NCI-H2227 (cell line): ENCODE measurements around the gene TRIM27.
"Not testable (repeated sequence)": the region's sequence is repeated elsewhere in the genome, so short reads cannot be mapped to it uniquely, and the experiment has no call there.

Experiments used
- DNase-seq: peaks from one replicate; lab custom pipeline; 2025; ENCODE audit not compliant: unreplicated experiment; lab: John Stamatoyannopoulos, UW

Gene TRIM27

DNA sequence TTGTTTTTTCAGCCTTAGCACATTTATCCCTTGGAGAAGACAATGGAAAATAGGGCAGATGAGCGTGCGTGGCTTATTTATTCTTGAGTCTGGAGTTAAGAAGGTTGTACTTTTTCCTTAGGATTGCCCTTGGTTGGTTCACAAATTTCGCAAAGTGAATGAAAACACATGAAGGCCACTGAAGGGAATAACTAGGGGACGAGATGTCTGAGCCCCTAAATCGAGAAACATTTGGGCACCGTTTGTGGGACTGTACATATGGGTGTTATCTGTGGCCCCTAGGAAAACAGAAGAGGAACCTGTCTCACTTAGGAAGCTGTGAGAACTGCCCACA lies 19.4 kb upstream of the TRIM27 start:
- DNase-seq: no peak

DNA sequence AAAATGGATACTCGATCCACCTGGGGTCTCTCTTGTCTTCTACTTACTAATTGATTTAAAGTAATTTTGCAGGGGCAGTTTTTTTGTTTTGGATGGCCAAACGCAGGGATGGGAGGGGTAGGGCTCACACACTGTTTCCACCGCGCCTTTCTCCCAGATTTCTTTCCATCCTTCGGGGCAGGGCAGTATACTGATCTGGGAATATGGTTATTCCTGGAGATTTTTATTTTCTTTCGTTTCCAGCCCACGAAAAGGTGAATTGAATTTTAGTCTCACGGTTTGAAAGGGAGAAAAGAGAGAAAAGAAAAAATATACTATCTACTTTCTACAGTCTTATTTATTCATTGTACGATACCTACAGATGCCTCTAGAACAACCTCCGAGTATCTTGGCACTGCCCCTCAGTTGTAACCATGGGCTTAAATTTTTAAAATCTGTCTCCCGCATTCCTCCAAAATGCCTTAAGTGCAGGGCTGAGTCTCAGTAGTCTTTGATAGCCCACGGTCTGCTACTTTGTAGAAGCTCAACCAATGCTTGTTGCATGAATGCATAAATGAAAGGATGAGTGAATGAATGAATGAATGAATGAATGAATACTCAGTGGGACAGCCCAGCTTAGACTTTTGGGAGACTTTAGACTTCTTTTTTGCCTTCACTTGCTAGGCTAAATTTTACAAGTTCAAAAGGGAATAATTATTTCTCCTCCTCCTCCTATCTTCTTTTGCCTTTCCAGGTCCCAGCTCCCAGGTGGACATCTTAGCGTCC lies 18.1 kb upstream of the TRIM27 start:
- DNase-seq: no peak

DNA sequence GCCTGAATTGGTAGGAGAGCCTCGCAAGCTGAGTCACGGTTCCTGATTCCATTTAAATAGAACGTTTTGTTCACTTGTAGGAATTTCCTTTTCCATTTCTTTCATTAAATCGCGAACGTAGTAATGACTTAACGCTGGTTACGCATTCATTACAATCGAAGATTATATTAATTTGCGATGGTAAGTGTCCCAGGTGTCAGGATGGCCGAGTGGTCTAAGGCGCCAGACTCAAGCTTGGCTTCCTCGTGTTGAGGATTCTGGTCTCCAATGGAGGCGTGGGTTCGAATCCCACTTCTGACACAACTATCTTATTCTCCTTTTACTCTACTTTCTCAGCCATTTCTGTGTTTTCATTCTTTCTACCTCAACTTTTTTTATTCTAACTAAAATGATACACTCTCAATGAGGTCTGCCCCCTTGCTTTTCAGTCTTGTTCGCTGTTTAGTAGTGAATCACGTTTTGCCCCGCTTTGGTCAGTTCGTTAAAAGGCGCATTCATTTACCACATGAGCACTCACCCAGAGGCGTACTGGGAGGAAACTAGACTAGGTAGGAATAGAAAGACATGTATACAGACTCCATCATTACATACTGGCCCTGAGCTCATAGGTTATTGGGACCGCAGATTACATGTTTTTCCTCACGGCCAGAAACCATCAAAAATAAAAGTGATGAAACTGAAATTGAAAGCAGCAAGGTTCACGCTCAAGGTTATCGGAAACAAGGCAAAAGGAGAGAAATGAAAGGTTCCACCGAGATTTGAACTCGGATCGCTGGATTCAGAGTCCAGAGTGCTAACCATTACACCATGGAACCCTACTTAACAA lies 17.3 kb upstream of the TRIM27 start:
- DNase-seq: peak; percentile 90

DNA sequence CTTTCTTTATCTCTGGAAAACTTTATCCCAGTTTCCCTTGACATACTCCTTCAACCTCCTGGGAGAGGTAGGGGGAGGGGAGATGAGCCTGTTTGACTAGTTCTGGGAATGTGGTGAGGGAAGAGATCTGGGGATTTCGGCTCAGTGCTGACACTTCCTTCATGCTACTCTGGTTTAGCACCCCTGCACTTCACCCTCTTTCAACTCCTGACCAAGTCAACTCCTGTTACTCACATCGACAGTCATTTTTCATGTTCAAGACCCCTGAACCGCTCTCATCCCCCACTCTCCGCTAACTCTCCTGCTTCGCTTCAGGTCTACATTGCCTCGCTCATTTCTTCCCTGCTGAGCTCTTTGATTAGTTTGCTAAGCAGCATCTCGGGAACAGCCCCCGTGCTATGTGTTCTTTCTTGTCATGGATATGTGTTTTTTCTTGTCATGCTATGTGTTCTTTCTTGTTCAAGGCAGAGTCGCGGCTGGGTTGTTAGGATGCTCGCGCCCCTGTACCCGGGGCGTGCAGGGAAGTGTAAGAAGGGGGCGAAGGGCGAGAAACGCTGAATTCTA lies 16.6 kb upstream of the TRIM27 start:
- no peak for DNase-seq

DNA sequence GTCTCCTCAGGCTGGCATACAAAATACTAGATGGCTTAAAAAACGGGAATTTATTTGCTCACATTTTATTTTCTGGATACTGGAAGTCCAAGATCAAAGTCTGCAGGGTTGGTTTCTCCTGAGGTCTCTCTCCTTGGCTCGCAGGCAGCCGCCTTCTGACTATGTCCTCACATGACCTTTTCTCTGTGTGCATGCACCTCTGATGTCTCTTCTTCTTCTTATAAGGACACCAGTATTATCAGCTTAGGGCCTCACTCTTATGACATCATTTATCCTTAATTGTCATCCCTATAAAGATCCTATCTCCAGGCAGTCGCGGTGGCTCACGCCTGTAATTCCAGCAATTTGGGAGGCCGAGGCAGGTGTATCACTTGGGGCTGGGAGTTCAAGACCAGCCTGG lies 9.3 kb upstream of the TRIM27 start:
- DNase-seq: no peak

DNA sequence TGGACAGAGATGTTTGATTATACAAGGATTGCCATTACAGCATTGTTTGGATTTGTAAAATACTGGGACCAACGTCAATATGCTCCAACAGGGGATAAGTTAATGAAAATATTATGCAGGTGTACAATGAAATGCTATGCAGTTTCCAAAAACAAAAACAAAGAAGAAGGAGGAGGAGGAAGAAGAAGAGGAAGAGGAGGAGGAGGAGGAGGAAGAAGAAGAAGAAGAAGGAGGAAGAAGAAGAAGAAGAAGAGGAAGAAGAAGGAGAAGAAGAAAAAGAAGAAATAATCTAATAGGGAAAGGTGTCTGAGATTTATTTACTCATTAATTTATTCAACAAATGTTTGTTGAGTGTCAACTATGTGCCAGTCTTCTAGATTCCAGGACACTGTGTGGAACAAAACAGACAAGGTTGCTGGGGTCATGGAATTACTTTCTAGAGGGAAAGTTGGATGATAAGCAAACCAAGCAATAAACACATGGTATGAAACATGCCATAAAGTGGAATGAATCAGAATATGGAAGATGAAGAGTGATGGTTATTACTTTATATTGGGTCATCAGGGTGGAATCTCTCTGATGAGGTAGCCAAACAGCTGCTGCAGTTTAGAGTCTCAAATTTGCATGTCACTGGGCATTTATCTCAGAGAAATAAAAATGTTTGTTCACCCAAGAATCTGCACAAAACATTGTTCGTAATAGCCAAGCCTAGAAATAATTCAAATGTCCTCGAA lies 6.3 kb upstream of the TRIM27 start:
- DNase-seq: no peak

DNA sequence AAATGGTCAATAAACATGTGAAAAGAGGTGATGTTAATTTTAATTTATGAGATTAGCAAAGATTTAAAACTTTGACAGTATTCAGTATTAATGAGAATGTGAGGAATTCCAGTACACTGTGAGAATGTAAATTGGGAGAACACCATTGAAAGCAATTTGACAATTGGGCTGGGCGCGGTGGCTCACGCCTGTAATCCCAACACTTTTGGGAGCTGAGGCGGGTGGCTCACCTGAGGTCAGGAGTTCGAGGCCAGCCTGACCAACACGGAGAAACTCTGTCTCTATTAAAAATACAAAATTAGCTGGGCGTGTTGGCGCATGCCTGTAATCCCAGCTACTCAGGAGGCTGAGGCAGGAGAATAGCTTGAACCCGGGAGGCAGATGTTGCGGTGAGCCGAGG lies 5.6 kb upstream of the TRIM27 start:
- not testable (repeated sequence) for DNase-seq

DNA sequence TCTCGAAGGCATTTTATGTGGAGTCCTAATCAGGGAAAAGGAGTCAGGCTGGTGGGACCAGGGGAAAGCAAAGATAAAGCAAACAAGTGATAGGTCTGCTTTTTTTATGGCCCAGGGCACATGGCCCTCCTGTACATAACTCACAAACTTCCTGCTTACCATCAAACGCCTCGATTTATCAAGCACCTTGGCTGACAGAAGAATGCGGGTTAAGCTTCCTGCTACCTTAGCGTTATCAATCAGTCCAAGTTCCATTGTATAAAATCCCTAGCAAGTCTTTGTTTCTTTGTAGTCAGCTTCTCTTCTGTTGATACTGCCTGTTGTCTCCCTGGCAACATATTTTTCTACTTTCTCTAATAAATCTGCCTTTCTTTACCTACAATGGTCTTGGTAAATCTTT lies 4.1 kb upstream of the TRIM27 start:
- no peak for DNase-seq

DNA sequence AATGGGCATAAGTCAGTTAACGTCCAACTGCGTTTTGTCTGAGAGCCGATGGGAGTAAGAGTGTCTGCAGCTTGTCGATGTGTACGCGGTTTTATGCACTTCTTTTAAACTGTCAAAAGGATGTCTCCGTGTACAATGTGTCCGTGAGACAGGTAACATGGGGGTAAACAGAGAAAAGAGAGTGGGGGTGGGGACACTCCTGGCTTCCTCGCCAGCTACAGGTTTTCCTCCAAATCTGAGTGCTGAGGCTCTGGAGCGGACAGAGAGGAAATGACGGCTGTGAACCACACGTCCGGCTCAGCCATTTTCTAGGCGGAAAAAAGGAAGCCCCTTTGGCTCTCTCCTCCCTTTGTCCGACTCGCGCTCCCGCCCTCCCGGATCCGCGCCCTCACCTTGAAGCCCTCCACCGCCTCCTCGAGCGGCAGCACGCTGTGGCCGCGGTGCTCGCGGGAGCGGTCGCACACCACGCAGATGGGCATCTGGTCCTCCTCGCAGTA lies 916 bp downstream of the TRIM27 start:
- DNase-seq: peak; percentile 51

DNA sequence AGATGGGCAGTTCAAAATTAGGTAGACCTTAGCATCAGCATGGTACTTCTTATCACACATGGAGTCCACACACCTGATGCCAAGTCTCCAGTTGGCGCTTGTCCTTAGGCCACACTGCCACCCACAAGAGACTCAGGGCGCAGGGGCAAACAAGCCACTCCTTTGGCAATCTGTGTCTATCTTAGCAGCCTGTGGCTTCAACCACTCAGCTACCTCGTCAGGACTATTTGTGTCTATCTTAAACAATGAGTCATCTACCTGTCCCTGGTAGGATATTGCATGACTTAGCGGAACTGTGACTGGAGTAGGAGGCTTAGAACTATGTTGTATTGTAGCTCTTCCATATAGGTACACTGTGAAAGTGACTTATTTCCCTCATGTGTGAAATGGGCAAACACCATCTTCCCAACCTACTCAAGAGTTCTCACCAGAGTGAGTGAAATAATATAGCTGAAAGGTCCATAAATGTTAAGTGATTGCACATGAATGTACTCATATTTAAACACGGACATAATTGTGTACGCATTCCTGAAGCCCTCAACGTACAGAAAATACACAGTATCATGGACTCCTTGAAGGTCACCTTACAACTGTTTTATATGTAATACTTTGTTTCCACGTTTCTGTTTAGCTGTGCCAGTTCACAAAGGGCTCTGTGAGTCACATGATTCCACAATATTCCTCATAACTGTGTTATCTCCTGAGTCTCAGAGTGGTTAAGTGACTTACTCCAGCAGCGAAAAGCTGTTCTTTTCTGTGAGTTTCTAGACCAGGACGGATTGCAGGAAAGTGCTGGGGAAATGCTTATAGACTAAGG lies 1.6 kb downstream of the TRIM27 start:
- no peak for DNase-seq

DNA sequence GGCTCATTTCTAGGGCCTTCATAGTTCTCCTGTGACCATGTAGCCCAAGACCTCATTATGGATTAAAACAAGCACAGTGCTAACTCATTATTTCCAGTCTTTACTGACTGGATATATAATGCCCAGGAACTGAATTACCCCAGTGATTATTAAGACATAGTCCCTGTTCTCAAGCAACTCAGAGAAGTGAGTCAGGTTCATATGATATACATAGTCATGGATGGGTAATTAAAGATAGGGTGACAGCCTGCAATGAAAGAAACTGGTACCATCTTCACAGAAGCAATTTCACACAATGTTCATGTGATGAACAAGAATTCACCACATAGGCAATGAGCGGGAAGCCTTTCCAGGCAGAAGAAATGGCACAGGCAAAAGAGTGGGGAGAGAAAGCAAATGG lies 3.5 kb downstream of the TRIM27 start:
- DNase-seq: no peak

DNA sequence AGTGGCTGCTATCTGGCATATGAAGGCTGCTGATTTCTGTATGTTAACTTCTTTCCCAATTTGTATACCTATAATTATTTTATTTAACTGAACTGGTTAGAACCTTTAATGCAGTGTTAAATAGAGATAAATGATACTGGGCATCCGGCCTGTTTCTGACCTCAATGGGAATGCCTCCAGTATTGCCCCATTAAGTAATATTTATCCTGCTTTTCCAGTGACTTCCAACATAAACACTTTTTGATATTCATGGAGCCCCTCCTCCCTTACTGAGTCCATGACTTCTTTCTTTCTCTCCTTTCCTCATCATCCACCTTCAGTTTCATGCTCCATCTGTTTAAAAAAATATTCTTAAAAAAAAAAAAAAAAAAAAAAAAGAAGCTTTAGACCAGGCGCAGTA lies 8.8 kb downstream of the TRIM27 start:
- DNase-seq: no peak

DNA sequence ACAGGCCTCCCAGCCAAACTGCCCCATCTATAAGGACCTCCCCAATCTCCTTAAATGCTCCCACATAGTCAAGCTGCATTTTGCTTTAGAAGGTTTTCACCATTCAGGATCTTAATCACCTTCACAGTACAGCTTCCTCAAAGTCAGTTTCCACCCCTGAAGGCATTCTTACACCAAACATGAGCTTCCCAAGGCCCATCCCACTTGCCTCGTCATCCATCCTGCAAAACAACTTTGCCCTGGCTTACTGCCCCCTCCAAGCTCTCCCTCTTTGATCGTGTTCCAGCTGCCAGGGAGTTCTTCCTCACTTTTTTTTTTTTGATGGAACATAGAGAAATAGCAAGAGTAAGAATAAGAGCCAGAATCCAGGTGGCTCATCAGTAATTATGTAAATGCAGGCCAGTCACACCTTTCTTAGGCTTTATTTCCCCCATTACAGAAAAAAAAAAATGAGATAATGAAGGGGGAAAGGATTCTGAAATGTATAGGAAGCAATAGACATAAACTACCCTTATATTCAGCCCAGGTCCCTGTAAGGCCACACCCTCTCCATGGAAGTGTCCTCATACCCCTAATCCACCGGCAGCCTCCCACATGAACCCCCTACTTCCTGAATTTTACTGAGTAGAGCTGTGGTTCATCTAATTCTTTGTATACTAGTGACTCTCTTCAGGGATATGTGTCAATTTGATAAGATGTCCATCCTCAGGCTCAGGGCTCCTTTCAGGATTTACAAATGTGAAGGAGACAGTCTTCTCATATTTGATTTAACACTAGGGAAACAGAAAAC lies 12.7 kb downstream of the TRIM27 start:
- no peak for DNase-seq

DNA sequence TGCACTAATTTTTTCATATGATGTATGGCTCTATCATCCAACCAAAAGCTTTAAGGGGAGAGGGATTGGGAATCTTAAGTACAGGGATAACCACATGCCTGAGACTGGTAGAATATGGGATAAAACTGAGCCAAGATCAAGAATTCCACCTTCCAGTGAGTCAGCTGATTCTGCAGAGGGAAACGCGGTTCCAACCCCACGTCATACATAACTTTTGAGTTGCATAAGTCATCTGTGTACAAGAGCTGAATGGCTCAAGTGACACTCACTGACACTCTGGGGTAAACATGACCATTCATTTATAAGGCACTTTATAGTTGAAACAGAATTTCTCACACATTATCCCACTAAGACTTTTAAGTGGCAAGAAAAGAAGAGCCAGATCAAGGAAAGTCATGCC lies 16.4 kb downstream of the TRIM27 start:
- no peak for DNase-seq

DNA sequence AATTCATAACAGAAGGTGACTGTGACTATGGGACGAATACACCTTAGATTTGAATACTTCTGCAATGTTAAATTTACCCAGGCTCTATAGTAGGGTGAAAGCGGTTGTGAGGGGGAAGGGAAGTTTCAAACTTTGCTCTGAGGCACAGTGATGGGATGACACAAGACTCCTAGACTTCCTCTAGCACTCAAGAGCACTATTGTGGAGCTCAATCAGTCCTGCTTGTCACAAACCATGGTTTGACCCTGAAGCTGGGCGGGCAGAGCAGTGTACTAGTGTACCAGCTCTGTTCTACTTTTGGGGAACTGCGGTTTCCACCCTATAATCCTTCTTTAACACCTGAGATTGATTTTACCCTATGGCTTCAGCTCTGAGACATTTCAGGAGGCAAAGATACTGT lies 17.1 kb downstream of the TRIM27 start:
- no peak for DNase-seq

DNA sequence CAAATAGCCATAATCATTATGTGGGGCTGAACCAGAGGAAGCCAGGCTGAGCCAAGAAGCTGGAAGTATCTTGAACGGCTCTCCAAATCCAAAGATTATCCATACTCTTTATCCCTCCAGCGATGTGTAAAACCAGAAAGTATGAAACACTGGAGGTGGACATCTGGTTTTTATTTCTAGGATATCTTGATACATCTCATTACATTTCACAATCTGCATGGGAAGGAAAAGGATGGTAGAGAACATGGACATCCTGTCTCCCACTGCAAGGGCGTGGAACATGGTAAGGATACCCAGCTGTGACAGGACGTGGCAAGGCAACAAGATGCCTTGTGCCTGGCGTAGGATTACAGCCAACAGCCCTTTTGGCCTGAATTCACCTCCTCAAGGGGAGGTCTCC lies 20.1 kb downstream of the TRIM27 start:
- DNase-seq: no peak

DNA sequence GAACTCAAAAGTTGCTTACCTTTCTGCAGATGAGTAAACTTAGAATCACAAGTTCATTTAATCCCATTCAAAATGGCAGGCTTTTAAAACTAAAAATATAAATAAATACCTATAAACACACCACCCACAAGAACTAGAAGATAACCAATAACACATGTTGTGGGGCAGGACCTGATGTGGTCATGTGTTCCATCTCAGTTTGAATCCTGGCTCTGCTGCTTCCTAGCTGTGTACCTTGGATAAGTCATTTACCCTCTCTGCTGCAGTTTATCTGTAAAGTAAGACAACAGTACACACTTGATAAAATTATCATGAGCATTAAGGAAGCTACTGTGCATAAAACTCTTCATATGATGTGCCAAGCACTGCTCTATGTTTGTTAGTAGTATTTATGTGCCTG lies 22.0 kb downstream of the TRIM27 start:
- DNase-seq: no peak

DNA sequence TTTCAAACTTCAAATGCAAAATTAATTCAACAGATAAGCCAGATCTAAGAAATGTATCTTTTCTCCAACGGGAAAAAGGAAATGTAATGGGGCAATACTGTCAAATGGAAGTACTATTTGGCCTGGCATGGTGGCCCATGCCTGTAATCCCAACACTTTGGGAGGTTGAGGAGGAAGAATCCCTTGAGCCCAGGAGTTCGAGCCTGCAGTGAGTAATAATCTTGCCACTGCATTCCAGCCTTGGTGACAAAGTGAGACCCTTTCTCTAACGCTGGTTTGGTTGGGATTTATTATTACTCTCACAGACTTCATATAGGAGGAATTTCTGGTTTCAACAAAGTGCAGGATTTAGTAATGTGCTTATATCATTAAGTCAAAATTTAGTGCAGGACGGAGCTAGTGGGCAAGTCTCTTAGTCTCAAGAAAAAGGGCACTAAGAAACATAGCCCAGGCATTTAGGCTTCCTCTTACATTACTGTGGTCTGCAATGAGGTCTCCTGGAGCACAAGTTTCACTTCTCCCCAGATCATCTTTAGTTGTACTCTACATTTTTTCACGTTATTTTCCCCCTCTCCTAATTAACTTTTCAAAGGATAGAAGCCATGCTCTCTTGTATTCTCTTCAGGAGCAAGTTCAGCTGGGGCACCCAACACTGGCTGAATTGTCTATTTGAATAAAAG lies 23.1 kb downstream of the TRIM27 start:
- DNase-seq: no peak

DNA sequence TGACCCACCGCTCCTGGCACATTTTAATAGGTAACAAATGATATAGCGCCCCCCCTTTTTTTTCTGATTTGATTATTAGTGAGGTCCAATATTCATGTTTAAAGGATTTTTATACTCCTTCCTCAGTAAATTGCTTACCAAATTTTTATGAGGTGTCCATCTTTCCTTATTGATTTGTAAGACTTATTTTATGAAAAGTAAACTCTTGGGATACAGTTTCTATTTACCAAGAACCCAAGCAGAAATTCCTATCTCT lies 25.1 kb downstream of the TRIM27 start:
- no peak for DNase-seq

DNA sequence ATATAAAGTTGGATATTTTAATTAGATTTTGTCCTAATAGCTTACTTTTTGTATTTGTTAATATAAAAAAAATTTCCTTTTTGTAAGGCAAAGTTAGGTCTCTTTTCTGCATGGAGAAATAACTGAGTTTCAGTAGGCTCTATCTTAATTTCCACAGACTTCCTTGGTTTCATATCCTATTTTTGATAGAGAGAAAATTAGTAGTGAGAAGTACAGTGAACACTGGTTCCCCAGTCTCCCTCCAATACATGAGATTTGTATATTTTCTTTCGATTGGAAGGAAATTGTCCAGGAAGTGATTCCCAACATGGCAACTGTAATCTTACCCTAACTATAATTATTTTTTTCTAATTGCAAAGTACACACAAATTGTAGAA lies 26.4 kb downstream of the TRIM27 start:
- no peak for DNase-seq
